ENCODE measurements around the gene THRAP3. TPM values are rescaled to one million over a fixed set of nuclear protein-coding genes. Genes with fewer than 3 reads are reported as not detected.
"Not testable (repeated sequence)": the region's sequence is repeated elsewhere in the genome, so short reads cannot be mapped to it uniquely, and the experiment has no call there.

THRAP3 gene
- total and polyA plus RNA-seq, 12 donors: 22.8 to 109 (median 98.9) TPM

GRCh38 chr1:36248250-36248894 is 24.1 kb downstream of the THRAP3 start:
- H3K27ac ChIP-seq: peak overlapping the region in 6 of 10 donors; percentile 7 to 73 (median 52)
- H3K9me3 ChIP-seq: no peaks in the 10 kb centered on the region
- no peaks in the 10 kb centered on the region for H3K27me3 ChIP-seq
- no peak for DNase-seq
- peak; percentile 48 to 94 (median 68) for ATAC-seq
- intact Hi-C loops (cut with DNase I): no loop called here
- peaks cover 0 to 28% (median 0%) of the 10 kb centered on the region in 9 donors for H3K36me3 ChIP-seq
- H3K4me3 ChIP-seq: no peak overlapping the region
- no peak for TF ChIP-seq CTCF (IDR thresholded peaks at IDR 0.05)
- WGBS, 2 donors: 56 to 63% methylated on average over 4 of the region's 4 CpGs
- H3K4me1 ChIP-seq: peaks cover 10 to 82% (median 72%) of the 10 kb centered on the region in 9 donors

GRCh38 chr1:36251794-36252481 is 27.7 kb downstream of the THRAP3 start:
- WGBS, 2 donors: 60 to 68% methylated on average over 9 of the region's 9 CpGs
- DNase-seq (no peak), ATAC-seq (no peak)
- H3K36me3 ChIP-seq: peaks cover 0 to 29% (median 2%) of the 10 kb centered on the region in 9 donors
- no peak for TF ChIP-seq CTCF (IDR thresholded peaks at IDR 0.05)
- no peaks in the 10 kb centered on the region for H3K9me3 ChIP-seq
- H3K27ac ChIP-seq: peak overlapping the region in 1 of 10 donors; percentile 23
- H3K4me3 ChIP-seq: no peak overlapping the region
- peaks cover 10 to 89% (median 68%) of the 10 kb centered on the region in 9 donors for H3K4me1 ChIP-seq
- no peaks in the 10 kb centered on the region for H3K27me3 ChIP-seq
- intact Hi-C loops (cut with DNase I): no loop called here

- Histone ChIP-seq H3K27ac (peak overlapping the region in 1 of 10 donors; percentile 23), H3K36me3 (peaks cover 0 to 33% (median 2%) of the 10 kb centered on the region in 9 donors), H3K4me1 (peaks cover 10 to 94% (median 70%) of the 10 kb centered on the region in 9 donors)
- DNase-seq; H3K4me3 ChIP-seq; intact Hi-C loops (cut with DNase I); ATAC-seq; H3K27me3 ChIP-seq; H3K9me3 ChIP-seq: not testable (repeated sequence)
- 84 to 88% methylated on average over 6 of the region's 6 CpGs for WGBS, 2 donors
These were observed 28.2 kb downstream of the THRAP3 start for GRCh38 chr1:36252482-36252824.

GRCh38 chr1:36253161-36253862 is 29.1 kb downstream of the THRAP3 start:
- ATAC-seq: peak in 6 of 8 donors; percentile 23 to 61 (median 50)
- Histone ChIP-seq H3K4me1 (peaks cover 10 to 94% (median 77%) of the 10 kb centered on the region in 9 donors), H3K27ac (no peak overlapping the region), H3K4me3 (no peak overlapping the region), H3K27me3 (no peaks in the 10 kb centered on the region), H3K9me3 (no peaks in the 10 kb centered on the region), H3K36me3 (peaks cover 0 to 30% (median 2%) of the 10 kb centered on the region in 9 donors)
- no peak for TF ChIP-seq CTCF (IDR thresholded peaks at IDR 0.05)
- WGBS, 2 donors: 50 to 55% methylated on average over 5 of the region's 5 CpGs
- intact Hi-C loops (cut with DNase I): no loop called here
- no peak for DNase-seq
